Progenitor cell of endocrine pancreas (in vitro differentiated cells): Measurements from ENCODE around the gene GOLGA8A. TPM values are rescaled to one million over a fixed set of nuclear protein-coding genes. Genes with fewer than 3 reads are reported as not detected.
"Not testable (repeated sequence)": the region's sequence is repeated elsewhere in the genome, so short reads cannot be mapped to it uniquely, and the experiment has no call there.

Experiments
- DNase-seq: peaks from one replicate; pipeline ENCODE4 v3.0.0; 2021; ENCODE audit warnings: low spot score; ENCODE audit not compliant: unreplicated experiment
- H3K27ac Mint-ChIP-seq: 2 replicates; pipeline ENCODE4 v1.8.0; 2021; ENCODE audit warnings: mild to moderate bottlenecking, moderate library complexity, mixed read lengths
- H3K27me3 Mint-ChIP-seq: 2 replicates; pipeline ENCODE4 v1.8.0; 2021; ENCODE audit warnings: mixed read lengths
- H3K36me3 Mint-ChIP-seq: 2 replicates; pipeline ENCODE4 v1.8.0; 2022; ENCODE audit warnings: mixed read lengths; ENCODE audit not compliant: insufficient read depth
- H3K4me1 Mint-ChIP-seq: 2 replicates; pipeline ENCODE4 v1.8.0; 2021; ENCODE audit warnings: low read depth, mixed read lengths
- H3K4me3 Mint-ChIP-seq: 2 replicates; pipeline ENCODE4 v1.8.0; 2021; ENCODE audit warnings: low read depth, mild to moderate bottlenecking, moderate library complexity, mixed read lengths
- H3K9me3 Mint-ChIP-seq: 2 replicates; pipeline ENCODE4 v1.8.0; 2021; ENCODE audit warnings: low read depth, mixed read lengths
- total RNA-seq: library from RNA; stranded (reverse); gene quantifications from 2 replicates; pipeline ENCODE4 v1.2.1, GENCODE V29; 2021
- TF ChIP-seq, protein P1 (sequence below): fragments of 200-600 bp; sonication (generic); IDR thresholded peaks from one replicate; pipeline ENCODE4 v1.5.0; 2021; ENCODE audit warnings: antibody characterized with exemption, mild to moderate bottlenecking; ENCODE audit not compliant: unreplicated experiment

GOLGA8A gene
- total RNA-seq, 1 donor from 2014 or later: 160 TPM

DNA sequence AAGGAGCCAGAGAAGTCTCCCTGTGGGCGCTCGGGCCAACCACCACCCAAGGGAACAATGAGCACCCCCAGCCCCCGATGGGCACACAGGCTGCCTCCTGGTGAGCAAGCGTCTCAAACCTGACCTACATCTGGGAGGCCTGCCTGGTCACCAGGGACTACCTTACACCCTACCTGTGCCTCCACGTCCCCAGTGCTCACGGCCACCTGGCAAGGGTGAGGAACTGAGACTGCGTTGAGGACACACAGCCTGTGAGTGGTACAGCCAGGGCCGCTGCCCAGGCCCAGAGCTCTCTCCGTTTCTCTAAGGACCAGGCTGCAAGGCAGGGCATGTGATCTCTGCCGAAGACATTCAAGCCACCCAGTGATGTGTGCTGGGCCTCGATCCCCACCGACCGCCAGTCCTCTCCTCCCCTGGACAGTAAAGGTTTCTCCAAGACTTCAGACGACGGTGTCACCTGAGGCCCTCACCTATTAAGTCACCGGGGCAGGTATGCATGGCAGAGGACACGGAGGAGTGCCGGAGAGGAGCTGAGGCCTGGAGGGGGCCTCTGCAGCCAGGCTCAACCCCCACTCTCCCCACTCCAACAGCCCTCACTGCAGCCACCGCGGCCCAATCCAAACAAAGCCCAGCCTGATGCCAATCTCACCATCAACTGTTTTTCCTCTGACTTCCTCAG lies 2.8 kb downstream of the GOLGA8A start:
- Mint-ChIP-seq H3K4me3 (no peak overlapping the region), H3K36me3 (peaks cover 3% of the 10 kb centered on the region), H3K4me1 (peaks cover 5% of the 10 kb centered on the region), H3K27ac (no peak overlapping the region), H3K9me3 (peaks cover under 1% of the 10 kb centered on the region), H3K27me3 (peaks cover 16% of the 10 kb centered on the region)
- no peak for DNase-seq
- TF ChIP-seq, protein P1, sequence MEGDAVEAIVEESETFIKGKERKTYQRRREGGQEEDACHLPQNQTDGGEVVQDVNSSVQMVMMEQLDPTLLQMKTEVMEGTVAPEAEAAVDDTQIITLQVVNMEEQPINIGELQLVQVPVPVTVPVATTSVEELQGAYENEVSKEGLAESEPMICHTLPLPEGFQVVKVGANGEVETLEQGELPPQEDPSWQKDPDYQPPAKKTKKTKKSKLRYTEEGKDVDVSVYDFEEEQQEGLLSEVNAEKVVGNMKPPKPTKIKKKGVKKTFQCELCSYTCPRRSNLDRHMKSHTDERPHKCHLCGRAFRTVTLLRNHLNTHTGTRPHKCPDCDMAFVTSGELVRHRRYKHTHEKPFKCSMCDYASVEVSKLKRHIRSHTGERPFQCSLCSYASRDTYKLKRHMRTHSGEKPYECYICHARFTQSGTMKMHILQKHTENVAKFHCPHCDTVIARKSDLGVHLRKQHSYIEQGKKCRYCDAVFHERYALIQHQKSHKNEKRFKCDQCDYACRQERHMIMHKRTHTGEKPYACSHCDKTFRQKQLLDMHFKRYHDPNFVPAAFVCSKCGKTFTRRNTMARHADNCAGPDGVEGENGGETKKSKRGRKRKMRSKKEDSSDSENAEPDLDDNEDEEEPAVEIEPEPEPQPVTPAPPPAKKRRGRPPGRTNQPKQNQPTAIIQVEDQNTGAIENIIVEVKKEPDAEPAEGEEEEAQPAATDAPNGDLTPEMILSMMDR: no peak

- not testable (repeated sequence) for H3K36me3 Mint-ChIP-seq, H3K4me1 Mint-ChIP-seq, DNase-seq, H3K4me3 Mint-ChIP-seq, H3K9me3 Mint-ChIP-seq, H3K27ac Mint-ChIP-seq
- H3K27me3 Mint-ChIP-seq: peaks cover 14% of the 10 kb centered on the region
These were observed 3.5 kb downstream of the GOLGA8A start for GRCh38 chr15:34433956-34434626.

DNA sequence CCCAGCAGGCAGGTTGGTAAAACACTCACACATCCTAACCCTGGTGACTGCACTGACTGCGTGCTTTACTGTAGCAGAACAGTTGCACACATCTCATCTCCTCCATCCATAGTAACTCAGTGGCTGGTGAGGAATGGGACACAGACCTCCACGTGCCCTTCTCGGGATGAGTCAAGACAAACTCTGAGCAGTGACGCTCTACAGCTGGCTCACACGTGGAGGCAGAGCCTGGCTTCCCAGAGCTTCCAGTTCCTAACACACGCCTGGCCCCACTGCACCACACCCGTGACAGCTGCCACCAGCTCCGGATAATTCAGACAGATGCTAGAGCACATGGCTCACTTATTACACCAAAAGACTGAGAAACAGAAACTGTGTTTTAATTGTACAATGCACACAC lies 7.0 kb downstream of the GOLGA8A start:
- not testable (repeated sequence) for H3K27ac Mint-ChIP-seq, H3K36me3 Mint-ChIP-seq, H3K9me3 Mint-ChIP-seq, DNase-seq, H3K4me3 Mint-ChIP-seq, H3K27me3 Mint-ChIP-seq, H3K4me1 Mint-ChIP-seq

- H3K9me3 Mint-ChIP-seq, DNase-seq, H3K4me1 Mint-ChIP-seq, H3K36me3 Mint-ChIP-seq, H3K4me3 Mint-ChIP-seq, H3K27ac Mint-ChIP-seq, H3K27me3 Mint-ChIP-seq: not testable (repeated sequence)
These were observed 14.1 kb downstream of the GOLGA8A start for GRCh38 chr15:34423425-34424090.

- not testable (repeated sequence) for H3K36me3 Mint-ChIP-seq, H3K4me3 Mint-ChIP-seq, H3K27me3 Mint-ChIP-seq, H3K9me3 Mint-ChIP-seq, DNase-seq, H3K27ac Mint-ChIP-seq, H3K4me1 Mint-ChIP-seq
These were observed 16.7 kb downstream of the GOLGA8A start for GRCh38 chr15:34420953-34421352.

DNA sequence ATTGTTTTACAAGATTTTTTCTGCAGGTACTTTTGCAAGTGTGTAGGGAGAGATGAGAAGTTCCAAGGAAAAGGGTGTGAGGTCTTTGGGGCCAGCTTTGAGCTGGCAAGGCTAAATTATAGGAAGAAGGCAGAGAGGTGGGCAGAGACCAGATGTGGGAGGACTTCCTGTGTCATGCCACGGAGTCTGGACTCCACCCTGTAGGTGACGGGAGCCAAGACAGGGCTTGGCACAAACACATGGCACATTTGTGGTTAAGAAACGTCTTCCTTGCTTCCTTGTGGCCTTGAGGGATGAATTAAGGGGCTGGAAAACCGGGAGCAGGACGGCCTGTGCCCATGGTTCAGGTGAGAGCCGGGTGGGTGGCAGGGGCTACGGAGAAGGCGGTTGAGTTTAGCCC lies 19.2 kb downstream of the GOLGA8A start:
- not testable (repeated sequence) for DNase-seq, H3K27ac Mint-ChIP-seq, H3K36me3 Mint-ChIP-seq, H3K4me1 Mint-ChIP-seq, H3K9me3 Mint-ChIP-seq, H3K27me3 Mint-ChIP-seq, H3K4me3 Mint-ChIP-seq

GRCh38 chr15:34409511-34409910 lies 28.1 kb downstream of the GOLGA8A start:
- H3K4me3 Mint-ChIP-seq, H3K4me1 Mint-ChIP-seq, DNase-seq, H3K36me3 Mint-ChIP-seq, H3K9me3 Mint-ChIP-seq, H3K27me3 Mint-ChIP-seq, H3K27ac Mint-ChIP-seq: not testable (repeated sequence)

GRCh38 chr15:34408973-34409372 lies 28.6 kb downstream of the GOLGA8A start:
- not testable (repeated sequence) for H3K27me3 Mint-ChIP-seq, H3K27ac Mint-ChIP-seq, H3K9me3 Mint-ChIP-seq, DNase-seq, H3K4me1 Mint-ChIP-seq, H3K4me3 Mint-ChIP-seq, H3K36me3 Mint-ChIP-seq

- H3K4me3 Mint-ChIP-seq, H3K27ac Mint-ChIP-seq, H3K27me3 Mint-ChIP-seq, H3K9me3 Mint-ChIP-seq, H3K4me1 Mint-ChIP-seq, H3K36me3 Mint-ChIP-seq, DNase-seq: not testable (repeated sequence)
These were observed 33.7 kb downstream of the GOLGA8A start for GRCh38 chr15:34403899-34404298.

DNA sequence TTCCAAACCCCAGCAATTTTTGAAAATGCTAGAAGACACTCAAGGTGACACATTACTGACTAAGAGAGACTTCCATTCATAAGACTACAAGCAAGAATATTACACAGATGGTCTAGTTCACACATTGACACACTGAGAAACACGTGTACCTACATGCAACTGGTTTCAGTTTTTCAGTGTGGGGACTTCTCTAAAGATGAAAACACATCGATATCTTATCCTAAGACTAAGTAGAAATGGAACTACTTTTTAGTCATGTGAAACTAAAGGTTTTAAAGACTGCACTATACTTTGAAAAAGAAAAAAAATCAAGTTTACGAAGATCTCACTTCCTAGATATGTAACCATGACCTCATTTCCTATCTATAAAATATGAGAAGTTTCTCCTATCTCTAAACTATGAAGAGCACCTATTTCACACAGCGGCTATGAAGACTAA lies 34.4 kb downstream of the GOLGA8A start:
- not testable (repeated sequence) for H3K27ac Mint-ChIP-seq, H3K4me3 Mint-ChIP-seq, H3K27me3 Mint-ChIP-seq, H3K36me3 Mint-ChIP-seq, DNase-seq, H3K9me3 Mint-ChIP-seq, H3K4me1 Mint-ChIP-seq

- not testable (repeated sequence) for H3K36me3 Mint-ChIP-seq, H3K4me3 Mint-ChIP-seq, H3K27ac Mint-ChIP-seq
These were observed 39.9 kb downstream of the GOLGA8A start for GRCh38 chr15:34397637-34398259.

DNA sequence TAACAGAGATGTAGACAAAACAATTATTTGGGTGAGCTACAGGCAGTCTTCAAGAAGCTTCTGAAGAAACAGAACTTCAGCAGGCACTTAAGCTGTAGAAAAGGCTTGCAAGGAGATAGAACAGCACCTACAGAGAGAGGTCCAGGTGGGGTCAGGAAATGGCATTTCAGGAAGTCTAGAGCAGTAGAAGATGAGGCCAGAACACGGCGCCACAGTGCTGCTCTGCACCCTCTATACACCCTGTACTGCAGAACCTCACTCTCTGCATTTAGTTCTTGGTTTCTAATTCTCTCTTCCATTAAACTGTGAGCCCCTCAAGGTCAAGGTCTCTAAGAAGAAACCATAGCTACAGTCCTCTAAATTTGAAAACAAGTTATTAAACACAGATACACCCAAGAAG lies 44.6 kb downstream of the GOLGA8A start:
- not testable (repeated sequence) for H3K36me3 Mint-ChIP-seq, H3K9me3 Mint-ChIP-seq, H3K27me3 Mint-ChIP-seq, H3K4me3 Mint-ChIP-seq, DNase-seq, H3K4me1 Mint-ChIP-seq, H3K27ac Mint-ChIP-seq

More at GRCh38 chr15:34397637-34398259, 39.9 kb downstream of the GOLGA8A start:
- not testable (repeated sequence) for DNase-seq, H3K27me3 Mint-ChIP-seq, H3K9me3 Mint-ChIP-seq, H3K4me1 Mint-ChIP-seq
